Natural killer cell treated with Interleukin-12 subunit alpha and Interleukin-12 subunit beta and Interleukin-15 and Interleukin-18, amount 100 ng/mL, for 72 hours (primary cell): ENCODE data around the gene CDH15. TPM values are rescaled to one million over a fixed set of nuclear protein-coding genes. Genes with fewer than 3 reads are reported as not detected.
"Not testable (repeated sequence)": the region's sequence is repeated elsewhere in the genome, so short reads cannot be mapped to it uniquely, and the experiment has no call there.

ENCODE experiments used
- ATAC-seq, 2 donors: fragments of 150-1000 bp; cut with Tn5 transposase in 1 of 2; sonication (Bioruptor Pico), chemical (Tn5 transposase) in 1 of 2; 2 replicates each; pipeline ENCODE4 v1.10.0; 2021
- DNase-seq: peaks from one replicate; pipeline ENCODE4 v3.0.0; 2022; ENCODE audit warnings: low spot score
- H3K27ac Mint-ChIP-seq, 2 donors: 1 replicate in 1 of 2; 2 replicates in 1 of 2; pipeline ENCODE4 v1.8.0; 2022; ENCODE audit warnings: mixed read lengths in 2 of 2, mild to moderate bottlenecking in 1 of 2, moderate library complexity in 1 of 2
- H3K27me3 Mint-ChIP-seq, 2 donors: 1 replicate in 1 of 2; 2 replicates in 1 of 2; pipeline ENCODE4 v1.8.0; 2022; ENCODE audit warnings: mixed read lengths in 2 of 2
- H3K36me3 Mint-ChIP-seq: one replicate; pipeline ENCODE4 v1.8.0; 2022; ENCODE audit warnings: mixed read lengths
- H3K4me1 Mint-ChIP-seq, 2 donors: 1 replicate in 1 of 2; 2 replicates in 1 of 2; pipeline ENCODE4 v1.8.0; 2022; ENCODE audit warnings: low read depth in 2 of 2, mixed read lengths in 2 of 2, mild to moderate bottlenecking in 1 of 2
- H3K4me3 Mint-ChIP-seq: one replicate; pipeline ENCODE4 v1.8.0; 2022; ENCODE audit warnings: mixed read lengths
- H3K9me3 Mint-ChIP-seq: 2 replicates; pipeline ENCODE4 v1.8.0; 2022; ENCODE audit warnings: mixed read lengths
- total RNA-seq, 2 donors: library from RNA; stranded (reverse); gene quantifications; one replicate each; pipeline ENCODE4 v1.2.3, GENCODE V29; 2022

Gene CDH15
- total RNA-seq, 2 donors from 2014 or later, result not detected

DNA sequence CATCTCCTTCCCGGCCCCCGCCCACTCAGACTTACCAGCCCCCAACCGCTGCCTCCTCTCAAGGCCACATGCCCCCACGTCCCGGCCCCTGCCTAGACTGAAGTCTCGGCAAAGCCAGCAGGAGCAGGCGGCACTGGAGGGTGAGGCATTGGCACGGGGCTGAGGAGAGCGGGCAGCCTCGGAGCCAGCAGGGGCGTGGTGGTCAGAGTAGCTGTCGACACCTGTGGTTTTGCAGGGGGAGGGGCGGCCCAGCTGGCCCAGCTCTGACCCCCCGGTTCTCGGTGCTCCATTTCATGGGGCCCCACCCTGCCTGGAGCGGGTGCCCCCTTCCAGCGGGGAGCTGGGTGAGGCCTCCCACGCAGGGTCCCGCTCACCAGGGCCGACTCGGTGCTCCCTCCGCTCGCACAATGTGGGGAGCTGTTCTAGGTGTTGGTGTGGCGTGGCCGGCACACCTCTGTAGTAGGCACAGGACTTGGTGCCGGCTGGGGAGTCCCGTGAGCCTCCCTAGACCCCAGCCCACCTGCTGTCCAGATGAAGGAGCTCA is 4.7 kb downstream of the CDH15 start:
- ATAC-seq, result no peak
- no peak overlapping the region for H3K4me3 Mint-ChIP-seq

DNA sequence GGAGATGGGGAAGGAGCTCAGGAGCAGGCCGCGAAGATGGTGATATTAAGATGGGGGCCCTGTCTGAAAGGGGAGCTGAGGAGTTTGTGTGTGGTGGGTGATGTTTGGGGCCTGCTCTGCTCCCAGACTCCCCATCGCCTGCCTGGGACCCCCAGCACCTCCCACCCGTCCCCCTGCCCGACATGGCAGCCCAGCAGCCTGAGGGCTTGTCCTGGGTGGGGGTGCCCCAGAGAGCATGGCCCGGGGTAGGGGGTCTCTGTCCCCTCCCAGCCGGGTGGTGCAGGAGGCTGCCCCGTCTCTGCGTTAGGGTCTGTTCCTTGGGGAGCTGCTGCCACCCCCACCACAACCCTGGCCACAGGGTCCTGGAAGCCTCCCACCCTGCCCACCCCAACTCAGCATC is 5.2 kb downstream of the CDH15 start:
- no peaks in the 10 kb centered on the region for H3K4me1 Mint-ChIP-seq
- H3K4me3 Mint-ChIP-seq, result no peak overlapping the region
- no peak for DNase-seq
- no peak overlapping the region for H3K27ac Mint-ChIP-seq
- no peaks in the 10 kb centered on the region for H3K36me3 Mint-ChIP-seq
- H3K9me3 Mint-ChIP-seq, result no peaks in the 10 kb centered on the region
- H3K27me3 Mint-ChIP-seq, result peaks cover 0 to 1% of the 10 kb centered on the region in 2 donors
- no peak for ATAC-seq

More for the DNA sequence above, 4.7 kb downstream of the CDH15 start:
- H3K27me3 Mint-ChIP-seq, result no peaks in the 10 kb centered on the region
- no peaks in the 10 kb centered on the region for H3K9me3 Mint-ChIP-seq
- DNase-seq, result no peak
- H3K27ac Mint-ChIP-seq, result no peak overlapping the region
- H3K4me1 Mint-ChIP-seq, result no peaks in the 10 kb centered on the region
- H3K36me3 Mint-ChIP-seq, result no peaks in the 10 kb centered on the region

DNA sequence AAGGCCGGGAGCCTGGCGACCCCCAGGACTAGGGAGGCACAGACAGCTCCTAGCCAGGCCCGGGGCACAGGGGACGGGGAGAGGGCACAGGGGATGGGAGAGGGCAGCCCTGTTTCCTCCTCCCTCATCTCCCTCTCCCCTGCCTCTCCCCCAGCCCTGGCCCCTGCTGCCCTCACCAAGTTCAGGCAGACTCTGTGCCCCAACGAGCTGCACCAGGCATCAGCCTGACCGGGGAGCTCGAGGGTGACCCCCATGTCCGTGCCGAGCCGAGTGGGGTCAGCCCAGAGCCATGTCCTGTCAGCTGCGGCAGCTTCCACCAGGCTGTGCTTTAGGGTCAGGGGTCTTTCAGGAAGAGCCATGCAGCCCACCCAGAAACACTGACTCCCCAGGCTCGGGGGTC is 6.0 kb downstream of the CDH15 start:
- no peak overlapping the region for H3K4me3 Mint-ChIP-seq
- ATAC-seq (no peak), DNase-seq (no peak)
- no peaks in the 10 kb centered on the region for H3K4me1 Mint-ChIP-seq
- H3K9me3 Mint-ChIP-seq, result no peaks in the 10 kb centered on the region
- no peak overlapping the region for H3K27ac Mint-ChIP-seq
- H3K36me3 Mint-ChIP-seq, result no peaks in the 10 kb centered on the region
- H3K27me3 Mint-ChIP-seq, result peaks cover 0 to 2% of the 10 kb centered on the region in 2 donors

DNA sequence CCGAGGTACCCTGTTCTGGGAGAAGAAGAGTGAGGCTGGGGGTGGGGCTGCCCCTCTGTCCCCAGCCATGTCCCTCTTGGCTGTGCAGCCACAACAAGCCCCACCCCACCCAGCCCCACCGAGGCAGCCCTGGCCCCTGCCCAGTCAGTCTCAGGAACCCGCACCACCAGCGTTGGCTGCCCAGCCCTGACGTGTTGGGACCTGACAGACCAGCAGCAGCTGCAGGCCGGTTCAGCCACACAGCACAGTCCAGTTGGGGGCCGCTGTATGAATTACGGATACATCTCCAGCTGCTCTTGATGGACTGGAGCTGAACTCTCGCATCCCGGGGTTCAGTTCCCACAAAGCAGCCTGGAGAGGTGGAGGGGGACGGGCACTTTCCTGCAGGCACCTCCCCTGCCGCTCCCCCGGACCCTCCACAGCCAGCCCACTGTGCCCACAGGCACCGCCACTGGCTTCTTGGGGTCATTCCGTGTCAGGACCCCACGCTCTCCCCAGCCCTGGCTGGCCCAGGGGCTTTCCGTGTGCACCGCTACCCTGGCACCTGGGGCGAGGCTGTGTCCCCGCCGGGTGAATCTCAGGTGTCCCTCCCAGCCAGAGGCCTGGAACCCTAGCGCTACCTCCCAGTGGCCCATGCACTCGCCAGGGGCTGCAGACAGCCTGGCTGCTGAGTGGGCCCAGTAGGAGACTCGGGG is 7.1 kb downstream of the CDH15 start:
- no peak for DNase-seq
- Mint-ChIP-seq H3K27me3 (peaks cover 0 to 2% of the 10 kb centered on the region in 2 donors), H3K4me1 (no peaks in the 10 kb centered on the region), H3K36me3 (no peaks in the 10 kb centered on the region), H3K9me3 (no peaks in the 10 kb centered on the region), H3K4me3 (no peak overlapping the region), H3K27ac (no peak overlapping the region)
- no peak for ATAC-seq

DNA sequence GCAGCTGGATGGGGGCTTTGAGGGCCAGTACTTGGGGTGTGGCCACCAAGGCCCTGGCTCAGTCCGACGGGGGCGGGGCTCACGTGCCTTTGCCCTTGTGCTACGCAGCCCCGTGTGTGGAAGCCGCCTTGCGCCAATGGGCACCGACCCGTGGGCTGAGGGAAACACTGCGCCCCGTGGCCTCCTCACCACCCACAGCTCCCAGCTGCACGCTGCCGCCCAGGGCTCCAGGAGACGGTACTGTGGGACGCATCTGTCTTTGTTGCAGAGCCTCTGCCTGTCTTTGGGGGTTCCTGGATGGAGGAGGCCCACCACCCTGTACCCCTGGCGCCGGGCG is 7.6 kb downstream of the CDH15 start:
- no peaks in the 10 kb centered on the region for H3K9me3 Mint-ChIP-seq
- ATAC-seq (peak in 1 of 2 donors; percentile 7), DNase-seq (no peak)
- H3K4me3 Mint-ChIP-seq, result no peak overlapping the region
- no peaks in the 10 kb centered on the region for H3K36me3 Mint-ChIP-seq
- H3K4me1 Mint-ChIP-seq, result no peaks in the 10 kb centered on the region
- H3K27ac Mint-ChIP-seq, result no peak overlapping the region
- peaks cover 0 to 2% of the 10 kb centered on the region in 2 donors for H3K27me3 Mint-ChIP-seq

DNA sequence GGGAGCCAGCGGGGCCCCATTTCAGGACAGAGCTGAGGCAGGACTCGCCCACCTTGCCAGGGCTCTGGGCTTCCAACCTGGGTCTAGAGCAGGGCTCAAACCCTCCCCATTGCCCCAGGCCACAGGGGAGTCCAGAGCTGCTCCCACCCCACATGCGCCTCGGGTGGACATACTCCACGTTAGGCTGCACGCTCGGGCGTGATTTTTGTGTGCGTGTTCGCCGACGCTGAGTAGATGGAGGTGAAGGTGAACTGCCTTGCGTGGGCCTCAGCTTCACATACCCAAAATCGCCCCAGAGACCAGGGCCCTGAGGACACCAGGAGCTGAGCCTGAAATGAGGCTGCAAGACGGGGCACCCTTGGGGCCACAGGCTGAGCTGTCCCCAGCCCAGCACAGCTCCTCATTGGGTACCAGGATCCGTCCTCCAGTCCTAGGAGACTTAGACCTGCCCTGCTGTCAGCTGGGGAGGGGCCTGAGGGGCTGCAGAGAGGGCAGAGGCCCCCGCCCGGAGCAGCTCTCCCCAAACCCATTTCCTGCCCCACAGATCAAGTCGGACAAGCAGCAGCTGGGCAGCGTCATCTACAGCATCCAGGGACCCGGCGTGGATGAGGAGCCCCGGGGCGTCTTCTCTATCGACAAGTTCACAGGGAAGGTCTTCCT is 8.2 kb downstream of the CDH15 start:
- H3K4me1 Mint-ChIP-seq, result no peaks in the 10 kb centered on the region
- peaks cover 0 to 2% of the 10 kb centered on the region in 2 donors for H3K27me3 Mint-ChIP-seq
- H3K27ac Mint-ChIP-seq, result no peak overlapping the region
- no peak for DNase-seq
- no peak for ATAC-seq
- no peak overlapping the region for H3K4me3 Mint-ChIP-seq
- no peaks in the 10 kb centered on the region for H3K9me3 Mint-ChIP-seq
- H3K36me3 Mint-ChIP-seq, result no peaks in the 10 kb centered on the region

DNA sequence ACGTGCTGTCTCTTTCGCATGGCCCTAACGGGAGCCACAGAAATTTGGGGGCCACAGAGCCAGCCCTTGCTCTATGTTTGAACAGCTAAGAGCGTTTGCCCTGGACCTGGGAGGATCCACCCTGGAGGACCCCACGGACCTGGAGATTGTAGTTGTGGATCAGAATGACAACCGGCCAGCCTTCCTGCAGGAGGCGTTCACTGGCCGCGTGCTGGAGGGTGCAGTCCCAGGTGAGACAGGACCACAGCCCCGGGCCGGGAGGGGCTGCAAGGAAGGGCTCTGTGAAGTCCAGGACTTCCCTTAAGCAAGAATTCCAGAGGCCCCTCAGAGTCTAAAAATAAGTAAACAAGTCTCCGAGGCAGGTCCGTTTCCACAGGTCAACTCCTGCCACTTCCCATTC is 11.9 kb downstream of the CDH15 start:
- Mint-ChIP-seq H3K36me3 (no peaks in the 10 kb centered on the region), H3K27me3 (peaks cover 0 to 2% of the 10 kb centered on the region in 2 donors), H3K9me3 (no peaks in the 10 kb centered on the region), H3K4me3 (no peak overlapping the region), H3K27ac (no peak overlapping the region), H3K4me1 (no peaks in the 10 kb centered on the region)
- DNase-seq (no peak), ATAC-seq (no peak)

DNA sequence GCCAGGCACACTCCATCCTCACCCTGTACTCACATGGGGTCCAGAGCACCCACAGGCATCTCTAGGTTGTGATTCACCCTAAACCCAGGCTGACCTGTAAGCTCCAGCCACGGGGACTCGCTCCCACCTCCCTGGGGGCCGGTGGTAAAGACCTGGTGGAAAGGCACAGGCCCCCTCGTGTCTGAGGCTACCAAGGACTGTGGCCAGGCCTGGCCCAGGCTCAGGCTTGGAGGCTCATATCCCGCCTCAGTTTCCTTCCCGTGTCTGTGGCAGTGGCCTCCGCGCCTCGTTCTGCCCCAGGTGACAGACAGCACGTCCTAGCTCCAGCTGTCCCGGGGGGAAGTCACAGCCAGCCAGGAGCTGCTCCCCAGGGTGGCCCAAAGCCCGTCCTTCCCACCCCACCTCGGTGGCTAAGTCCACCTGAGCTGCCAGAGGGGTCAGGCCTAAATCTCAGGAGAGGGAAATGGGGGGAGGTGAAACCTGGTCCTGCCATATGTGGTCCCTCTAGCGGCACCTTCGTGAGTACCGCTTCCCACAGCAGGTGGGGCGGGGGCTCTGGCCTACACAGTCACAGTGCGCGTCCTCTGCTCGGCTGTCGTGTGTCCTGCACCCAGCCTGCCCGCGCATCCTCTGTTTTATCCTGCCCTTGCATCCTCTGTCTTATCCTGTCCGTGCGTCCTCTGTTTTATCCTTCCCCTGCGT is 12.6 kb downstream of the CDH15 start:
- Mint-ChIP-seq H3K27ac (no peak overlapping the region), H3K27me3 (peaks cover 0 to 2% of the 10 kb centered on the region in 2 donors), H3K4me1 (no peaks in the 10 kb centered on the region), H3K4me3 (no peak overlapping the region), H3K36me3 (no peaks in the 10 kb centered on the region), H3K9me3 (no peaks in the 10 kb centered on the region)
- DNase-seq (peak; percentile 58), ATAC-seq (no peak)

DNA sequence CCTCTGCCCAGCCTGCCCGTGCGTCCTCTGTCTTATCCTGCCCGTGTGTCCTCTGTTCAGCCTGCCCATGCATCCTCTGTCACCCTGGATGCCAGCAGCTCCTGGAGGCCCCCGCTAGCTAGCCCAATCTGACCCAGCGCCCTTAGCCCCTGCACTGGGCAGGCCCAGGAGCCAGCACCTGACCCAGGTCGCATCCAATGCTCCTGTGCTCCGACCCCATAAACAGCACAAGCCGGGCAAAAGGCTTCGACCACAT is 13.1 kb downstream of the CDH15 start:
- H3K27me3 Mint-ChIP-seq, result peaks cover 0 to 2% of the 10 kb centered on the region in 2 donors
- DNase-seq, result peak; percentile 59
- H3K9me3 Mint-ChIP-seq, result no peaks in the 10 kb centered on the region
- no peaks in the 10 kb centered on the region for H3K4me1 Mint-ChIP-seq
- no peak overlapping the region for H3K27ac Mint-ChIP-seq
- ATAC-seq, result no peak
- no peak overlapping the region for H3K4me3 Mint-ChIP-seq
- H3K36me3 Mint-ChIP-seq, result no peaks in the 10 kb centered on the region

DNA sequence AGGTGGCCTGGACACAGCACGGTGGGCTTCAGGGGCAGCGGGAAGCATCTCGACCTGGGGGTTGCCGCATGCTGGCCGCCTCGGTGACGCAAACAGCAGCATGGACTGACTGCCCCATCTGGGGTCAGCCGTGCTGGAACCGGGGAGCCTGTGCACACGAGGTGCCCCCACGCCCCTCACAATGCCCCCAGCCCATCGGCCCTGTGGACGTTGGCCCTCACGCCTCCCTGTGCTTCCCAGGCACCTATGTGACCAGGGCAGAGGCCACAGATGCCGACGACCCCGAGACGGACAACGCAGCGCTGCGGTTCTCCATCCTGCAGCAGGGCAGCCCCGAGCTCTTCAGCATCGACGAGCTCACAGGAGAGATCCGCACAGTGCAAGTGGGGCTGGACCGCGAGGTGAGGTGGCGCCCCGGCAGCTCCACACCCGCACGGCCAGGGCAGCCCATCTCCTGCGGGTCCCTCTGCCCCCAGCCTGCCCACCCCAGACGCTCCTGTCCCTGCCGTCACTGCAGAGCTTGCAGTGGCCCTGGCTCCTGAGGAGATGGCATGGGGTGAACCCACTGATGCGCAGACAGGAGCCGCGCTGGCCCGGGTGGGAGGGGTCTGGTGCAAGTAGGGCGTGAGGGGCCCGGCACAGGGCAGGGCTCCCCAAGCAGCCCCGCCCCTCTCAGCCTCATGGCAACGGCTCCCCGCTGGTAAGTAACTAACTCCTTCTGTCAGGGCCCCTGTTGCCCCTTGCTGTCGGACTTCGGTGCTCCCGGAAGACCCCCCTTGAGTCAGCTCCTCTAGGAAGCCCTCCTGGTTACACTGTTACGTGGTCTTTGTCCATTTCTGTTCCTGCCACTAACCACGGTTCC is 13.6 kb downstream of the CDH15 start:
- Mint-ChIP-seq H3K27ac (no peak overlapping the region), H3K4me1 (no peaks in the 10 kb centered on the region), H3K36me3 (no peaks in the 10 kb centered on the region), H3K9me3 (no peaks in the 10 kb centered on the region), H3K27me3 (peaks cover 0 to 2% of the 10 kb centered on the region in 2 donors), H3K4me3 (no peak overlapping the region)
- ATAC-seq (peak in 1 of 2 donors; percentile 17), DNase-seq (peak; percentile 52)

DNA sequence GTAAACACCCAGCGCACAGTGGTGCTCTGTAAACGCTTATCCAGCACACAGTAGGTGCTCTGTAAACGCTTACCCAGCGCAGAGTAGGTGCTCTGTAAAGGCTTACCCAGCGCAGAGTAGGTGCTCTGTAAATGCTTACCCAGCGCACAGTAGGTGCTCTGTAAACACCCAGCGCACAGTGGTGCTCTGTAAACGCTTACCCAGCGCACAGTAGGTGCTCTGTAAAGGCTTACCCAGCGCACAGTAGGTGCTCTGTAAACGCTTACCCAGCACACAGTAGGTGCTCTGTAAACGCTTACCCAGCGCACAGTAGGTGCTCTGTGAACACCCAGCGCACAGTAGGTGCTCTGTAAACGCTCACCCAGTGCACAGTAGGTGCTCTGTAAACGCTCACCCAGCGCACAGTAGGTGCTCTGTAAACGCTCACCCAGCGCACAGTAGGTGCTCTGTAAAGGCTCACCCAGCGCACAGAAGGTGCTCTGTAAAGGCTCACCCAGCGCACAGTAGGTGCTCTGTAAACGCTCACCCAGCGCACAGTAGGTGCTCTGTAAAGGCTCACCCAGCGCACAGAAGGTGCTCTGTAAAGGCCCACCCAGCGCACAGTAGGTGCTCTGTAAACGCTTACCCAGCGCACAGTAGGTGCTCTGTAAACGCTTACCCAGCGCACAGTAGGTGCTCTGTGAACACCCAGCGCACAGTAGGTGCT is 14.5 kb downstream of the CDH15 start:
- DNase-seq, H3K9me3 Mint-ChIP-seq, H3K4me1 Mint-ChIP-seq, H3K36me3 Mint-ChIP-seq, H3K27ac Mint-ChIP-seq, H3K27me3 Mint-ChIP-seq, ATAC-seq, H3K4me3 Mint-ChIP-seq: not testable (repeated sequence)

DNA sequence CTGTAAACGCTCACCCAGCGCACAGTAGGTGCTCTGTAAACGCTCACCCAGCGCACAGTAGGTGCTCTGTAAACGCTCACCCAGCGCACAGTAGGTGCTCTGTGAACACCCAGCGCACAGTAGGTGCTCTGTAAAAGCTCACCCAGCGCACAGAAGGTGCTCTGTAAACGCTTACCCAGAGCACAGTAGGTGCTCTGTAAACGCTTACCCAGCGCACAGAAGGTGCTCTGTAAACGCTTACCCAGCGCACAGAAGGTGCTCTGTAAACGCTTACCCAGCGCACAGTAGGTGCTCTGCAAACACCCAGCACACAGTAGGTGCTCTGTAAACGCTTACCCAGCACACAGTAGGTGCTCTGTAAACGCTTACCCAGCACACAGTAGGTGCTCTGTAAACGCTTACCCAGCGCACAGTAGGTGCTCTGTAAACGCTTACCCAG is 15.1 kb downstream of the CDH15 start:
- ATAC-seq, H3K27ac Mint-ChIP-seq, H3K4me1 Mint-ChIP-seq, H3K9me3 Mint-ChIP-seq, DNase-seq, H3K27me3 Mint-ChIP-seq, H3K4me3 Mint-ChIP-seq, H3K36me3 Mint-ChIP-seq: not testable (repeated sequence)
